Measurements from ENCODE around the gene CES2. TPM values are rescaled to one million over a fixed set of nuclear protein-coding genes. Genes with fewer than 3 reads are reported as not detected.
A peak's percentile ranks its signal among the peaks of the same experiment; 100 is the strongest.

The CES2 gene
- total and polyA plus RNA-seq, 2 of the 8 experiments (the other 6 are each of a cell fraction or from before 2014, with no cell fraction given) = 8.6 to 14.7 TPM

GRCh38 chr16:66961065-66961744 lies 25.9 kb downstream of the CES2 start, which contains the start of gene CES3:
Gene CES3, plus strand, starts transcription at chr16:66961266. Its CDS starts 42 bp downstream, at chr16:66961308.
- Histone ChIP-seq H4K20me1 (replicated peaks in 1 of 2; ENCODE audit: control insufficient read depth in 1 of 2, insufficient read depth in 2 of 2, low read length in 2 of 2) (peaks cover 0 to 1% of the 10 kb centered on the region in 2 experiments), H3K4me2 (ENCODE audit: insufficient read depth in 1 of 2, low read depth in 2 of 2, low read length in 2 of 2) (peak within 1 kb of the TSS; percentile 35 to 57; a peak in 3 of 4 replicates), H3K79me2 (ENCODE audit: control insufficient read depth in 1 of 2, insufficient read depth in 2 of 2, low read length in 2 of 2) (no peaks in the 10 kb centered on the region), H4K8ac (ENCODE audit: extremely low read depth, insufficient read depth, low read length) (0 out of 2 replicates have a peak within 1 kb of the TSS, but pooled peaks have one; percentile 75), H3K4me3 (ENCODE audit: extremely low read depth in 1 of 4, insufficient read depth in 2 of 4, low read depth in 3 of 4, low read length in 4 of 4) (peak within 1 kb of the TSS; percentile 8 to 50 (median 24); a peak in 6 of 8 replicates), H3K9me3 (ENCODE audit: insufficient read depth in 2 of 2, low read depth in 1 of 2, low read length in 1 of 2) (no peaks in the 10 kb centered on the region), H3K23ac (ENCODE audit: insufficient read length) (no peak within 1 kb of the TSS), H3K4ac (replicated peaks; ENCODE audit: insufficient read length, low read depth, low read length) (no peak within 1 kb of the TSS), H3K4me1 (replicated peaks in 1 of 4; ENCODE audit: control insufficient read depth in 3 of 4, insufficient read depth in 4 of 4, low read length in 3 of 4) (peaks cover 0 to 3% (median under 1%) of the 10 kb centered on the region in 4 experiments; a peak in 3 of 7 replicates), H3K27ac (ENCODE audit: low read depth, low read length) (no peak within 1 kb of the TSS), H2BK20ac (ENCODE audit: low read length) (no peak within 1 kb of the TSS), H3K36me3 (ENCODE audit: control insufficient read depth in 2 of 4, insufficient read depth in 4 of 4, low read length in 3 of 4) (no peaks in the 10 kb centered on the region), H2BK15ac (ENCODE audit: low read length) (no peak within 1 kb of the TSS), H3K18ac (ENCODE audit: extremely low read depth, low read length) (no peak within 1 kb of the TSS), H3K27me3 (replicated peaks in 1 of 4; ENCODE audit: control insufficient read depth in 3 of 4, extremely low read depth in 1 of 4, insufficient read depth in 3 of 4, low read length in 3 of 4) (no peaks in the 10 kb centered on the region), H3K23me2 (ENCODE audit: low read depth, low read length) (no peaks in the 10 kb centered on the region; the same call in 1 of the 2 replicates), H4K91ac (replicated peaks; ENCODE audit: insufficient read length, low read length) (no peak within 1 kb of the TSS), H2AK5ac (ENCODE audit: low read depth, low read length) (no peak within 1 kb of the TSS), H2BK12ac (ENCODE audit: low read depth, low read length) (no peak within 1 kb of the TSS), H2AFZ (ENCODE audit: low read length) (peak within 1 kb of the TSS; percentile 94), H3K56ac (replicated peaks; ENCODE audit: insufficient read length, low read depth, low read length) (no peak within 1 kb of the TSS), H3K9ac (replicated peaks in 1 of 4; ENCODE audit: extremely low read depth in 1 of 4, low read depth in 3 of 4, low read length in 3 of 4) (peak within 1 kb of the TSS in 1 of 4 experiments; percentile 20; a peak in 1 of 7 replicates), H4K5ac (ENCODE audit: insufficient read length, low read depth, low read length) (no peak within 1 kb of the TSS), H3K14ac (ENCODE audit: insufficient read length) (no peak within 1 kb of the TSS), H2BK5ac (ENCODE audit: low read depth, low read length) (no peak within 1 kb of the TSS), H3K79me1 (ENCODE audit: low read depth, low read length) (no peaks in the 10 kb centered on the region), H2BK120ac (replicated peaks; ENCODE audit: low read depth, low read length) (no peak within 1 kb of the TSS)
- ChIA-PET CTCF (ENCODE audit: partially characterized antibody) (interaction anchor here (0.6 to 12.2 kb wide), 37 partner anchors 8 to 616 kb away, joined by 3 to 130 read pairs (median 4); partner anchors contain the start of genes B3GNT9, CDH16, CES4A and EXOC3L1), POLR2A (ENCODE audit: partially characterized antibody) (interaction anchor here (0.6 to 1.7 kb wide), 2 partner anchors 12 to 148 kb away, joined by 3 to 6 read pairs; no protein-coding TSS in a partner anchor)
- peak; percentile 81 for FAIRE-seq
- 52% methylated on average over 13 of the region's 16 CpGs; no CpG with 5 or more reads in 1 of the 2 experiments for WGBS, 2 experiments (ENCODE audit: extremely low coverage in 1 of 2, insufficient coverage in 1 of 2, insufficient read length in 1 of 2, insufficient replicate concordance in 2 of 2, low coverage in 1 of 2, low lambda C conversion rate in 2 of 2, missing lambda C conversion rate in 1 of 2)
- peak; percentile 79 to 87 for DNase-seq (ENCODE audit: low read depth in 1 of 2, low spot score in 2 of 2)
- peak; percentile 48; the same call in 1 of the 2 replicates for TF ChIP-seq TBP (IDR thresholded peaks at IDR 0.05; ENCODE audit: low read depth, low read length)
- no peak for TF ChIP-seq EZH2 (IDR thresholded peaks at IDR 0.05; ENCODE audit: low read depth, low read length, severe bottlenecking)
- peak in 1 of 2 experiments; percentile 60; a peak in 1 of 4 replicates for TF ChIP-seq SIN3A (conservative IDR thresholded peaks at IDR 0.05 in 1 of 2, IDR thresholded peaks at IDR 0.05 in 1 of 2; ENCODE audit: low read depth in 1 of 2, low read length in 2 of 2)
- TF ChIP-seq, protein P1, sequence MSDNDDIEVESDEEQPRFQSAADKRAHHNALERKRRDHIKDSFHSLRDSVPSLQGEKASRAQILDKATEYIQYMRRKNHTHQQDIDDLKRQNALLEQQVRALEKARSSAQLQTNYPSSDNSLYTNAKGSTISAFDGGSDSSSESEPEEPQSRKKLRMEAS (IDR thresholded peaks at IDR 0.05) = peak; percentile 38; the same call in 1 of the 2 replicates
- peak; percentile 53; the same call in 1 of the 2 replicates for TF ChIP-seq TAF1 (IDR thresholded peaks at IDR 0.05; ENCODE audit: low read depth, low read length)
- TF ChIP-seq EP300 (IDR thresholded peaks at IDR 0.05; ENCODE audit: borderline replicate concordance in 1 of 2, low read depth in 2 of 2, low read length in 2 of 2) = no peak
- peak; percentile 33 to 48; a peak in 3 of 4 replicates for TF ChIP-seq RAD21 (IDR thresholded peaks at IDR 0.05 in 1 of 2, conservative IDR thresholded peaks at IDR 0.05 in 1 of 2; ENCODE audit: low read depth in 2 of 2, low read length in 2 of 2)
- peak; percentile 58; the same call in 1 of the 2 replicates for TF ChIP-seq TEAD4 (IDR thresholded peaks at IDR 0.05; ENCODE audit: low read depth, low read length)

Data from H1 (cell line).